ENCODE data around the gene COLGALT1. TPM values are rescaled to one million over a fixed set of nuclear protein-coding genes. Genes with fewer than 3 reads are reported as not detected.

The COLGALT1 gene
- total and polyA plus RNA-seq, 9 of the 15 experiments (the other 6 are each of a cell fraction or from before 2014, with no cell fraction given), result 4.9 to 119 (median 82.6) TPM

DNA sequence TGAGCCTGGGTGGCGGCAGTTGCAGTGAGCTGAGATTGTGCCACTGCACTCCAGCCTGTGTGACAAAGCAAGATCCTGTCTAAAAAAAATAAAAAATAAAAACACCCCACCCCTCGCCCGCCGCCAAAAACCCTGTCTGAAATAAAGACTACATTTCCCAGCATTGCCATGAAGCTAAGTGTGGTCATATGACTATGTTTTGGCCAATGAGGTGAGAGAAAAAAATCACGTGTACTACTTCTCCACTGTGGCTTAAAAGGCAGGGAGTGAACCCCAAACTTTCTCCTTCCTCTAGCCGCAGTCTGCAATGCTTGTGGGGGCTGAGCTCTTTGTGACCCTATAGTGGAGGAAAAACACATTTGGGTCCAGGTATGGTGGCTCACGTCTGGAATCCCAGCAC lies 54.9 kb downstream of the COLGALT1 start (continued):
- 0 out of 2 replicates have a peak, but pooled peaks have one; percentile 39 for TF ChIP-seq ELF4 (CRISPR knock-in tag; IDR thresholded peaks at IDR 0.05)
- no peak for TF ChIP-seq GATA2 (CRISPR knock-in tag; IDR thresholded peaks at IDR 0.05)
- peak; percentile 88 for TF ChIP-seq CBFA2T2 (conservative IDR thresholded peaks at IDR 0.05)
- peak; percentile 88 for TF ChIP-seq SIX5 (IDR thresholded peaks at IDR 0.05; ENCODE audit: borderline replicate concordance in 1 of 2, insufficient read depth in 1 of 2, low read depth in 1 of 2, low read length in 2 of 2)
- TF ChIP-seq ATF7 (IDR thresholded peaks at IDR 0.05), result 0 out of 2 replicates have a peak, but pooled peaks have one; percentile 10
- 0 out of 2 replicates have a peak, but pooled peaks have one; percentile 17 for TF ChIP-seq L3MBTL2 (IDR thresholded peaks at IDR 0.05)
- no peak for TF ChIP-seq ZNF121 (CRISPR knock-in tag; conservative IDR thresholded peaks at IDR 0.05)
- no peak for TF ChIP-seq ELF1 (tag; IDR thresholded peaks at IDR 0.05)
- TF ChIP-seq CREM (IDR thresholded peaks at IDR 0.05; ENCODE audit: low read depth), result peak; percentile 48; the same call in 1 of the 2 replicates
- peak; percentile 53; the same call in 1 of the 2 replicates for TF ChIP-seq ZNF384 (IDR thresholded peaks at IDR 0.05; ENCODE audit: low read depth, low read length)
- TF ChIP-seq MBD2 (IDR thresholded peaks at IDR 0.05; ENCODE audit: borderline replicate concordance, low read depth), result peak; percentile 82
- TF ChIP-seq, protein P1, sequence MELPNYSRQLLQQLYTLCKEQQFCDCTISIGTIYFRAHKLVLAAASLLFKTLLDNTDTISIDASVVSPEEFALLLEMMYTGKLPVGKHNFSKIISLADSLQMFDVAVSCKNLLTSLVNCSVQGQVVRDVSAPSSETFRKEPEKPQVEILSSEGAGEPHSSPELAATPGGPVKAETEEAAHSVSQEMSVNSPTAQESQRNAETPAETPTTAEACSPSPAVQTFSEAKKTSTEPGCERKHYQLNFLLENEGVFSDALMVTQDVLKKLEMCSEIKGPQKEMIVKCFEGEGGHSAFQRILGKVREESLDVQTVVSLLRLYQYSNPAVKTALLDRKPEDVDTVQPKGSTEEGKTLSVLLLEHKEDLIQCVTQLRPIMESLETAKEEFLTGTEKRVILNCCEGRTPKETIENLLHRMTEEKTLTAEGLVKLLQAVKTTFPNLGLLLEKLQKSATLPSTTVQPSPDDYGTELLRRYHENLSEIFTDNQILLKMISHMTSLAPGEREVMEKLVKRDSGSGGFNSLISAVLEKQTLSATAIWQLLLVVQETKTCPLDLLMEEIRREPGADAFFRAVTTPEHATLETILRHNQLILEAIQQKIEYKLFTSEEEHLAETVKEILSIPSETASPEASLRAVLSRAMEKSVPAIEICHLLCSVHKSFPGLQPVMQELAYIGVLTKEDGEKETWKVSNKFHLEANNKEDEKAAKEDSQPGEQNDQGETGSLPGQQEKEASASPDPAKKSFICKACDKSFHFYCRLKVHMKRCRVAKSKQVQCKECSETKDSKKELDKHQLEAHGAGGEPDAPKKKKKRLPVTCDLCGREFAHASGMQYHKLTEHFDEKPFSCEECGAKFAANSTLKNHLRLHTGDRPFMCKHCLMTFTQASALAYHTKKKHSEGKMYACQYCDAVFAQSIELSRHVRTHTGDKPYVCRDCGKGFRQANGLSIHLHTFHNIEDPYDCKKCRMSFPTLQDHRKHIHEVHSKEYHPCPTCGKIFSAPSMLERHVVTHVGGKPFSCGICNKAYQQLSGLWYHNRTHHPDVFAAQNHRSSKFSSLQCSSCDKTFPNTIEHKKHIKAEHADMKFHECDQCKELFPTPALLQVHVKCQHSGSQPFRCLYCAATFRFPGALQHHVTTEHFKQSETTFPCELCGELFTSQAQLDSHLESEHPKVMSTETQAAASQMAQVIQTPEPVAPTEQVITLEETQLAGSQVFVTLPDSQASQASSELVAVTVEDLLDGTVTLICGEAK (IDR thresholded peaks at IDR 0.05), result no peak
- TF ChIP-seq, protein P1 (CRISPR knock-in tag; IDR thresholded peaks at IDR 0.05), result no peak
- peak; percentile 54; the same call in 1 of the 2 replicates for TF ChIP-seq OTX1 (CRISPR knock-in tag; IDR thresholded peaks at IDR 0.05)

All from K562 (cell line).